Vagina (tissue), 2 donors: ENCODE data around the gene SLC27A2. TPM values are rescaled to one million over a fixed set of nuclear protein-coding genes. Genes with fewer than 3 reads are reported as not detected.
"Not testable (repeated sequence)": the region's sequence is repeated elsewhere in the genome, so short reads cannot be mapped to it uniquely, and the experiment has no call there.

Experiments used
- DNase-seq, 2 donors: peaks; one replicate each; pipeline ENCODE4 v3.0.0-alpha.2; 2017; ENCODE audit errors: extremely low spot score in 2 of 2
- H3K27ac ChIP-seq: fragments of 200-600 bp; sonication (generic); one replicate; pipeline ENCODE4 v1.5.1; 2019
- H3K27me3 ChIP-seq: fragments of 200-600 bp; sonication (generic); one replicate; pipeline ENCODE4 v1.5.1; 2019
- H3K36me3 ChIP-seq, 2 donors: fragments of 200-600 bp; sonication (generic); one replicate each; pipeline ENCODE4 v1.5.1; 2017 to 2019
- H3K4me1 ChIP-seq: fragments of 200-600 bp; sonication (generic); one replicate; pipeline ENCODE4 v1.5.1; 2019
- H3K4me3 ChIP-seq, 2 donors: fragments of 200-600 bp; sonication (generic); 1 replicate in 1 of 2; 2 replicates in 1 of 2; pipeline ENCODE4 v1.5.1; 2016 to 2019
- H3K9me3 ChIP-seq: fragments of 200-600 bp; sonication (generic); one replicate; pipeline ENCODE4 v1.5.1; 2019
- POLR2A ChIP-seq, 2 donors: fragments of 450-650 bp; IDR thresholded peaks; one replicate each; pipeline ENCODE4 v1.6.1; 2017; ENCODE audit warnings: antibody characterized with exemption in 2 of 2, mild to moderate bottlenecking in 2 of 2, moderate library complexity in 2 of 2
- POLR2AphosphoS5 ChIP-seq, 2 donors: sonication (generic); formaldehyde crosslinking; IDR thresholded peaks; one replicate each; pipeline ENCODE4 v1.9.0; 2017; ENCODE audit warnings: antibody characterized with exemption in 2 of 2, mild to moderate bottlenecking in 2 of 2, low read depth in 1 of 2; ENCODE audit not compliant: insufficient read depth in 1 of 2
- intact Hi-C: fragments of 100-400 bp; cut with DNase I; formaldehyde crosslinking; loops from one replicate; pipeline ENCODE4 v1.15.1; 2023
- total RNA-seq: library from RNA; depleted of rRNA; stranded (reverse); fragments of >200 nt; gene quantifications from one replicate; pipeline ENCODE4 v1.2.3, GENCODE V29; 2016
- TF ChIP-seq, protein P1 (sequence below), 3 experiments: fragments of 450-650 bp in 2 of 3; fragments of 200-600 bp in 1 of 3; sonication (generic) in 1 of 3; IDR thresholded peaks; one replicate each; pipeline ENCODE4 v1.5.1; 2017 to 2019; ENCODE audit warnings: antibody characterized with exemption in 3 of 3, mild to moderate bottlenecking in 2 of 3, moderate library complexity in 2 of 3

Gene SLC27A2
- total RNA-seq, 1 donor from 2014 or later: 3.2 TPM

DNA sequence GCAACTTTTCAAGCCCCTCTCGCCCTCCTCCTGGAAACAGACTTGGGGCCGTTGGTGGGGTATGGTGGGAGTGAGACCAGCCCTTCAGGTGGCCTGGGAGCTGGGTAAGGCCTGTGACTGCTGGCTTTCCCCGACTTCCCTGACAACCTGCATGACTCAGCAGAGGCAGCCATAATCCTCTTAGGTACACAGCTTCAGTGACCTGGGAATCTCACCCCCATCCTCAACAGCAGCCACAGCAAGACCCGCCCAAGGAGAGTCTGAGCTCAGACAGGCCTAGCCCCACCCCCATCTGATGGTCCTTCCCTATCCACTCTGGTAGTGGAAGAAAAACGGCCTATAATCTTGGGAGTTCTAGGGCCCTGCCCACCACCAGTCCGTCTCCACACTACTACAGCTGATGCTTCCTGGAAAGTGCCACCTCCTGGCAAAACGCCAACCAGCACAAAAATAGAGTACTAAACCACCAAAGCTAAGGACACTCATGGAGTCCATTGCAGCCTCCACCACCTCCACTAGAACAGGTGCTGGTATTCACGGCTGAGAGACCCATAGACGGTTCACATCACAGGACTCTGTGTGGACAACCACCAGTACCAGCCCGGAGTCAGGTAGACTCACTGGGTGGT lies 13.1 kb upstream of the SLC27A2 start:
- no peaks in the 10 kb centered on the region for H3K36me3 ChIP-seq
- H3K9me3 ChIP-seq: no peaks in the 10 kb centered on the region
- no peak overlapping the region for H3K4me3 ChIP-seq
- no peaks in the 10 kb centered on the region for H3K27me3 ChIP-seq
- no peak for DNase-seq
- no peak overlapping the region for H3K27ac ChIP-seq
- intact Hi-C loops: no loop called here
- no peaks in the 10 kb centered on the region for H3K4me1 ChIP-seq
- TF ChIP-seq POLR2A (IDR thresholded peaks at IDR 0.05) (no peak), POLR2AphosphoS5 (IDR thresholded peaks at IDR 0.05; ENCODE audit: insufficient read depth in 1 of 2, low read depth in 1 of 2) (no peak)
- TF ChIP-seq, protein P1, sequence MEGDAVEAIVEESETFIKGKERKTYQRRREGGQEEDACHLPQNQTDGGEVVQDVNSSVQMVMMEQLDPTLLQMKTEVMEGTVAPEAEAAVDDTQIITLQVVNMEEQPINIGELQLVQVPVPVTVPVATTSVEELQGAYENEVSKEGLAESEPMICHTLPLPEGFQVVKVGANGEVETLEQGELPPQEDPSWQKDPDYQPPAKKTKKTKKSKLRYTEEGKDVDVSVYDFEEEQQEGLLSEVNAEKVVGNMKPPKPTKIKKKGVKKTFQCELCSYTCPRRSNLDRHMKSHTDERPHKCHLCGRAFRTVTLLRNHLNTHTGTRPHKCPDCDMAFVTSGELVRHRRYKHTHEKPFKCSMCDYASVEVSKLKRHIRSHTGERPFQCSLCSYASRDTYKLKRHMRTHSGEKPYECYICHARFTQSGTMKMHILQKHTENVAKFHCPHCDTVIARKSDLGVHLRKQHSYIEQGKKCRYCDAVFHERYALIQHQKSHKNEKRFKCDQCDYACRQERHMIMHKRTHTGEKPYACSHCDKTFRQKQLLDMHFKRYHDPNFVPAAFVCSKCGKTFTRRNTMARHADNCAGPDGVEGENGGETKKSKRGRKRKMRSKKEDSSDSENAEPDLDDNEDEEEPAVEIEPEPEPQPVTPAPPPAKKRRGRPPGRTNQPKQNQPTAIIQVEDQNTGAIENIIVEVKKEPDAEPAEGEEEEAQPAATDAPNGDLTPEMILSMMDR (IDR thresholded peaks at IDR 0.05): no peak

DNA sequence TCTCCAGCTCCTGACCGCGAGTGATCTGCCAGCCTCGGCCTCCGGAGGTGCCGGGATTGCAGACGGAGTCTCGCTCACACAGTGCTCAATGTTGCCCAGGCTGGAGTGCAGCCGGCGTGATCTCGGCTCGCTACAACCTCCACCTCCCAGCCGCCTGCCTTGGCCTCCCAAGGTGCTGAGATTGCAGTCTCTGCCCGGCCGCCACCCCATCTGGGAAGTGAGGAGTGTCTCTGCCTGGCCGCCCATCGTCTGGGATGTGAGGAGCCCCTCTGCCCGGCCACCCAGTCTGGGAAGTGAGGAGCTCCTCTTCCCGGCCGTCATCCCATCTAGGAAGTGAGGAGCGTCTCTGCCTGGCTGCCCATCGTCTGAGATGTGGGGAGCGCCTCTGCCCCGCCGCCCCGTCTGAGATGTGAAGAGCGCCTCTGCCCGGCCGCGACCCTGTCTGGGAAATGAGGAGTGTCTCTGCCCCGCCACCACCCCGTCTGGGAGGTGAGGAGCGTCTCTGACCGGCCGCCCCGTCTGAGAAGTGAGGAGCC lies 9.6 kb upstream of the SLC27A2 start:
- H3K27ac ChIP-seq: not testable (repeated sequence)

DNA sequence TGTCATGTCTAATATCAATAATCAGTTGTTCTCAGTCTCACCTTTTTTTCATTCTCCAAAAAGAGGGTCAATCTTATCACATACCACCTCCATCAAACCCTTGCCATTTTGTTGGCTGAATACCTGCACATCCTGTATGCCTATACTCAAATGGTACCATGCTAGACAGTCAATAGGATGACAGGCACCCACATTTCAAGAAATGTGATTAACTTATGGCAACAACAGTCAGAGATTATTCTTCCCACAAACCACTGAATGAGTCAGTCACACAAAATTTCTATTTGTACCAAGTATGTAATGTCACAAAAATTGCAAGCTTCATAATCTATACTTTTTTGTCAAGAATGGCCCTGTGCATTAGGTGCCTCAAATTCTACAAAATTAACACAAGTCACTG lies 5.1 kb upstream of the SLC27A2 start:
- Histone ChIP-seq H3K27ac (no peak overlapping the region), H3K36me3 (no peaks in the 10 kb centered on the region), H3K9me3 (no peaks in the 10 kb centered on the region), H3K27me3 (peaks cover under 1% of the 10 kb centered on the region), H3K4me1 (peaks cover 3% of the 10 kb centered on the region), H3K4me3 (no peak overlapping the region)
- no peak for DNase-seq
- intact Hi-C loops: no loop called here
- TF ChIP-seq POLR2A (IDR thresholded peaks at IDR 0.05) (no peak), POLR2AphosphoS5 (IDR thresholded peaks at IDR 0.05; ENCODE audit: insufficient read depth in 1 of 2, low read depth in 1 of 2) (no peak)
- TF ChIP-seq, protein P1 (IDR thresholded peaks at IDR 0.05): no peak

More for the DNA sequence above, 9.6 kb upstream of the SLC27A2 start:
- H3K36me3 ChIP-seq, H3K9me3 ChIP-seq, intact Hi-C loops, H3K27me3 ChIP-seq, DNase-seq, H3K4me3 ChIP-seq, H3K4me1 ChIP-seq: not testable (repeated sequence)

DNA sequence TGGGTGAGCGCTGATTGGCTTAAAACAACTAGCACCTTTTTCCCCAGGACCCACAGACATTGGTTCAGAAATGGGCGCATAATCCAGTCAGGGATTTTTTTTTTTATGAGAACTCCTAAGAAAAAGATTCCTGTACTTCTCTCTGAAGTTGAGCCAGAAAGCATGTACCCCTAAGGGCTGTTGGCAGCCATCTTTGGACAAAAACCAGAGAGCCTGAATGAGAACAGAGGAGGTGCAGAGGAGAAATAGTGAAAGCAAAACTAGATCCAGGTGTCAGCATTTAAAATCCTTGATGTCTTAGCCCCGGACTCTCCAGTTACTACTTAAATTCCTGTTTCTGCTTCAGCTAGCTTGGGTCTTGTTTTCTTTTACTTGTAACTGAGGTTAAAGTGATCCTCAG lies 1.9 kb upstream of the SLC27A2 start:
- no peaks in the 10 kb centered on the region for H3K36me3 ChIP-seq
- intact Hi-C loops: no loop called here
- H3K4me3 ChIP-seq: no peak overlapping the region
- H3K9me3 ChIP-seq: no peaks in the 10 kb centered on the region
- H3K4me1 ChIP-seq: peaks cover 13% of the 10 kb centered on the region
- DNase-seq: no peak
- TF ChIP-seq POLR2A (IDR thresholded peaks at IDR 0.05) (no peak), POLR2AphosphoS5 (IDR thresholded peaks at IDR 0.05; ENCODE audit: insufficient read depth in 1 of 2, low read depth in 1 of 2) (no peak)
- TF ChIP-seq, protein P1 (IDR thresholded peaks at IDR 0.05): no peak
- H3K27ac ChIP-seq: no peak overlapping the region
- H3K27me3 ChIP-seq: peaks cover 5% of the 10 kb centered on the region

DNA sequence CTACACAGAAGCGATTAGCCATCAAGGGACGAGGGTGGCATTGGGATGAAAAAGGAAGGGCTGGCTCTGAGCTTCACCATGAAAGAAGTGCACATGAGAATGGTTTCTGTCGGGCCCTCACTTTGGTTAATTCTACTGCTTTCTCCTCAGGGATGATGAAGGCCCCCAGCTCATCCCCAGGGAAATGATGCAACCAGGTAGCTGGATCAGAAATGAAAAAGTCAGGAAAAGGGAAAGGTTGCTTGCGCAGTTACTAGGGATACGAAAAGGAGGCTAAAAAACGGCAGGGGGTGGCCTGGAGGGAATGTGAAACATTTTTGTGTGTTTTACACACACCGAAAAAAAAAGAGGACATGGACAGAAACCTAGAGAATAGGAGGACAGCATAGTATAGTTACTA lies 1.4 kb upstream of the SLC27A2 start:
- H3K36me3 ChIP-seq: no peaks in the 10 kb centered on the region
- peaks cover 13% of the 10 kb centered on the region for H3K4me1 ChIP-seq
- no peaks in the 10 kb centered on the region for H3K9me3 ChIP-seq
- H3K27ac ChIP-seq: no peak overlapping the region
- TF ChIP-seq, protein P1 (IDR thresholded peaks at IDR 0.05): no peak
- TF ChIP-seq POLR2AphosphoS5 (IDR thresholded peaks at IDR 0.05; ENCODE audit: insufficient read depth in 1 of 2, low read depth in 1 of 2) (no peak), POLR2A (IDR thresholded peaks at IDR 0.05) (no peak)
- intact Hi-C loops: no loop called here
- no peak for DNase-seq
- H3K27me3 ChIP-seq: peaks cover 5% of the 10 kb centered on the region
- no peak overlapping the region for H3K4me3 ChIP-seq
